ENCODE data around the gene CSNK2A2.

Gene CSNK2A2

GRCh38 chr16:58198803-58199411 is 1.0 kb upstream of the CSNK2A2 start:
- DNase-seq = no peak

GRCh38 chr16:58197314-58198012 is 443 bp downstream of the CSNK2A2 start:
- DNase-seq = no peak

- DNase-seq = no peak
Measured at GRCh38 chr16:58196898-58197313, 1.0 kb downstream of the CSNK2A2 start.

DNA sequence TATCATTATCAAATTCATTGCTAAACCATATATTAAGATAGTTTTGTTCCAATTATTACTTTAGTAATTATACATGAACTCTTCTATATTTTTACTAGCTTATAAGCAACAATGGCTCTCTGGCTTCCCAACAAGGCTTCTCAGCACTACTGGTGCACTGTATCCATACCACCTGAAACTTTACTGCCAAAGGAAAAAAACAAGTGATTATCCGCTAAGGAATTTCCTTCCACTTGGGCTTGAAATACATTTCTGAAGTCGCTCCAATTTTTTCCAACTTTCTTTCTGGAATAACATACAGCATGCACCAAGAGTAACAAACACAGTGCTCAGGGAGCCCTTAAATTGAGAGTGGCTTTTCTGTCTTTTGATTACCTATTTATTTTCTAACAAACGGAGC is 2.1 kb downstream of the CSNK2A2 start:
- no peak for DNase-seq

GRCh38 chr16:58195344-58195743 is 2.6 kb downstream of the CSNK2A2 start:
- DNase-seq = no peak

DNA sequence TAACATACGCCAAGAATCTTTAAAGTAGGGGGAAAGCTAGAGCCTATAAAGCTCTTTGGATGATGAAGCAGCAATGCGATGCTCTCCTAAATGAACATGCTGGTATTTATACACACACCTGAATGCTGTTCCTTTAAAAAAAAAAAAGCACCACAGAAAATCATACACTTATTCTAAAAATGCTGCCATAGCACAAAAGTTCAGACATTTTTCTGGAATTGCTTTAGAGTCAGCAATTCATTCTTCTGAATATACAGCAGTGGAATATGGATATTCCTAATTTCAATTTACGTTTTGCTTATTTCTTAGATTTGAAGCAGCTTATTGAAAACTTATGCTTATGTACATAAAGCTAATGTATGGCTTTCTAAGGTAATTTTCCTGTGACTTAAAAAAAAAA is 3.1 kb downstream of the CSNK2A2 start:
- no peak for DNase-seq

DNA sequence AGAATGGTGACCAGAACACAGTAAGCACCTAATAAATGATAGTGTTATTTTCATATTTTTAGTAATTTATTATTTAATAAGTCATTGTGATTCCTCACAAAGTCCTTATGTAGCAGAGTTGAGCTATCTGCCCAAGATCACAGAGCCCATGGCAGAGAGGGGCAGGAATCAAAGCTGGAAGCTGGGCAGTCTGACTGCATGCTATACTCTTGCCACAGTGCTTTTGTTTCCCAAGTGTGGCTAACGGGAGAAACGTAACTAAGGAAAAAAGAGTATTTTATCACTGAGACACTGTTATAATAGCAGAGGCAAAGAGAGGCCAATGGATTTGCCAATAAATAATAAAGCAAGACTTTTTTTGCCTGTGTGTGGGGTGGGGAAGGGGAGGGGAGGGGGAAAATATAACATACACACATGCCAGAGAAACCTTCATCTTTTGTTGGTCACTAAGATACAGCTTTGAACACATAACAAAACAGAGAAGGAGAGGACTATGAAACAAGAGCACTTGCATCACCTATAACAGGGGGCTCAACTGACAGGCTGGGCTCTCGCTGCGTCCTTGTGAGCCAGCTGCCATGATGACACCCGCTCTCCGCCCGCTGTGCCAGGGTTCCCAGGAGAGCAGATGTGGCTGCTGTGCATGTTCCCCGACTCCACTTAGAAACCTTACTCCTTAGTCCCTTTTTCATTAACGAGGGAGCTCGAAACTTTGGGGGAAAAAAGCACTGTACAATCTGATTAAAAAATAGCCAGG is 10.1 kb downstream of the CSNK2A2 start:
- DNase-seq = no peak

GRCh38 chr16:58187092-58187491 is 10.8 kb downstream of the CSNK2A2 start:
- DNase-seq = no peak

DNA sequence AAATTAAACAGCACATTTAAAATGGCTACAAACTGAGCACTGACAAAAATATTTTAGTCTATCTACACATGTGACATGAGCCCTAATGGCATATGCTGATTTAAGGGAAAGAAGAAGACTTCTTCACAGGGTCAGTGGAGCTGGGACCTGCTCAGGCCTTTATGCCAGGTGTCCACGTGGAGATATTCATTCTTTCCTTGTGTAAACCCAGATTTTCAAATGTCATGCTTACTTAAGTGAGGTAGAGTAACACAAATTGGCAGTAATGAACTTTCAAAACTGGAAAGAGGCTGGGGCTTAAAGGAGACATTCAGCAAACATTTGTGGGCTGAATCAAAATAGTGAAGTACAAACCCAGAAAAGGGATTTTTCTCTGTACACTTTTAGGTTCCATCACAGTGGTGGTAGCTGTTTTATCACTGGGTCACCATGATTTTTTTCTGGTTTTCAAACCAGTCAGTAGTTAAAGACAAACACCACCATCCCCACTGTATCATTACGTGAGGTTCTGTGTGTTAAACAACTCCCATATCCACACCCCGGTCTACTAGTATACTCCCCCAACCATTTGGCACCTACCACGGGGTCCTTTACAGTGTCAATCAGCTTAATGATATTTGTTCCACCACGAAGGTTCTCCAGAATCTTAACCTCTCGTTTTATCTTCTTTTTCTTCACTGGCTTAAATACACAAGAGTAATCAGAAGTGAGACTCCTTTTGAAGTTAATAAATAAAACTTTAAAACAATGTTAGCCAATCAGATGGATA is 11.5 kb downstream of the CSNK2A2 start:
- DNase-seq = no peak

DNA sequence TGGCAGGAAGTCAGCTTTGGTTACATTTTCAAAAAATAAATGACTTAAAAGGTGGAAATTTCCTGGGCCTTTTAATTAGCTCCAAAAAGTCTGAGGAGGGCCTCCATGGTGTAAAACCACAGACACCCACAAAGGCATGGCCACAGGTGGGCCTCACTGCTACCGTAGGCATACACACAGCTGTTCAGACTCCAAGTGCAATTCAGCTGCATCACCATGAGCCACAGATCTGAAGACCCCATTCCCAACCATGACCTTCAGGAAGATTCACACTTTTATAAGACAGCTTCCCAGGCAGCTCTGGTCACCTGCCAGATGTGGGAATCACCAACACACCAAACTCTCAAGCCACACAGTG is 20.6 kb downstream of the CSNK2A2 start:
- no peak for DNase-seq

DNA sequence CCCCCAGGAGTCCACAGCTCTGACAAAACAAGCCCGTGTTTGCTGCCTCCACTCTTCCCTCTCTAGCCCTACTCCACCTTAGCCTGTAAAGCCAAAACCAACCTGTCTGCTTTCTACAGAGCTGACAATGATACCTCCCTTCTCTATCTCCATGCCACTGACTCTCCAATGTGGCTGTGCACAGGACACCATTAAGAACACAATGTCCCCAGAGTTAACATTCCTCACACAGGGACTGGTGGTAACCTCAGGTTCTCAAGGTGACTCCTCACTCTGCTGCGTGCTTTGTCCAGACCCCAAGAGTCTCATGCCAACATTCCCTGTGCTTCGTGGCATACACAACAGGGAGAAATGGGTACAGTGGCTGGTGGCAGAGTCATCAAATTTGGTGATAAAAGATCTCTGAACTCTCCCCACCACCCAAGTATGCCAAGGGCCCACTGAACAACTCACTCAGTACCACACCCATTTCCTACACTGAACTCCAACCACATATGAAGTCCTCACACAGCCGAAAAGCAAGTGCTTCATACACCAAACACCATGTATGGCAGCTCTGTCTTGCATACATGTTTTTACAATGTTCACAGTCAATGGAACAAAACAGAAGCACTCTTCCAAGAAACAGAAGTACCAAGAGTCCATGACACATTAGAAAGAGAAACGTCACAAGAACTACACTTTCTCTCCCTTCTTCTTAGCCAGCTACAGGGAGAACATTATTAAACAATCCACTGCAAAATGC is 21.1 kb downstream of the CSNK2A2 start:
- DNase-seq = no peak

GRCh38 chr16:58170223-58170622 is 27.7 kb downstream of the CSNK2A2 start:
- no peak for DNase-seq

- DNase-seq = no peak
Measured at GRCh38 chr16:58160855-58161254, 37.1 kb downstream of the CSNK2A2 start.

DNA sequence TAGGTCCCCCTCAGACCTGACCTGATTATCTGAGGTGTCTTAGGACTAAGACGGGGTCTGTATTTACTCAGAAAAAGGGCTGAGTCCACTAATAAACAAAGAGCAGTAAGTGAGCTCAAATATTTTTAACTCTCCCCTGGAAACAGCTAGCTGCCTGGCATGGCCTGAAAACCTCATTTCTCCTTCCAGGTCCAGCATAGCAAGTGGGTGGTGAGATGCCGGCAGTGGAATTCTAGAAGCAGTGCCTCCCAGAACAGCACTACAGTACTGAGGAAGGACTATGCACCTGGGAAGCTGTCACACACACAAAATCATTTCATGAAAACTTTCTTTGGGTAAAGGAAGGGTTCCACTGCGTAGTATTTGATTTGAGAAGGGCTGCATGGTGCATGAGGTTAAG is 39.2 kb downstream of the CSNK2A2 start:
- no peak for DNase-seq

GRCh38 chr16:58157951-58158540 is 39.9 kb downstream of the CSNK2A2 start:
- no peak for DNase-seq

DNA sequence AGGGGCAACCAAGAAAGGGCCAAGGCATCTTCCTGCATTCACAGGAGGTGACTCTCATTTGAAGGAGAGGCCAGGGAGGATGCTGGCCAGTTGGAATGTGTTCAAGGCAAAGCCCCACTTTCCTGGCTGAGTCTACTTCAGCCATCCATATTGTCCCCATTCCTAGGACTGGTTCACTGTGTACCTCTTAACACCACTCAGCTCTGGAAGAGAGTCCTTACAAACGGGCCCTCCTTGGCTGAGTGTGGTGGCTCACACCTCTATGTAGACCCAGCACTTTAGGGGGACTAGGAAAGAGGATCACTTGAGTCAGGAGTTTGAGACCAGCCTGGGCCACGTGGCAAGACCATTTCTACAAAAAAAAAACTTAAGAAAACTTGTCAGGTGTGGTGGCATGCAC is 40.7 kb downstream of the CSNK2A2 start:
- DNase-seq = no peak

- DNase-seq = no peak
Measured at GRCh38 chr16:58155839-58156238, 42.1 kb downstream of the CSNK2A2 start.

DNA sequence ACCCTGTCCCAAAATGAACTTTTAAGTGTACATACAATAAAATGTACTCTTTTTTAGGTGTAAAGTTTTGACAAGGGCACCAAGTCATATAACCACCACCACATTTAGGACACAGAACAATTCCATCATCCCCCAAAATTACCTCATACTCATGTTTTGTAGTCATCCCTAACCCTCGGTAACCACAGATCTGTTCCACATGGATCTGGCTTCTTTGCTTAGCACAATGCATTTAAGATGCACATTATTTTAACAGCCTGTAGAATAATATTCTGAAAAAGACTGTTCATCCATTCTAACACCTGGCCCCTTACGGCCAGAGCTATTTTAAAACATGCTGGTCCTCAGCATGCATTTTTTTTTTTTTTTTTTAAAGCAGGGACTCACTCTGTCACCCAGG is 43.6 kb downstream of the CSNK2A2 start:
- no peak for DNase-seq

DNA sequence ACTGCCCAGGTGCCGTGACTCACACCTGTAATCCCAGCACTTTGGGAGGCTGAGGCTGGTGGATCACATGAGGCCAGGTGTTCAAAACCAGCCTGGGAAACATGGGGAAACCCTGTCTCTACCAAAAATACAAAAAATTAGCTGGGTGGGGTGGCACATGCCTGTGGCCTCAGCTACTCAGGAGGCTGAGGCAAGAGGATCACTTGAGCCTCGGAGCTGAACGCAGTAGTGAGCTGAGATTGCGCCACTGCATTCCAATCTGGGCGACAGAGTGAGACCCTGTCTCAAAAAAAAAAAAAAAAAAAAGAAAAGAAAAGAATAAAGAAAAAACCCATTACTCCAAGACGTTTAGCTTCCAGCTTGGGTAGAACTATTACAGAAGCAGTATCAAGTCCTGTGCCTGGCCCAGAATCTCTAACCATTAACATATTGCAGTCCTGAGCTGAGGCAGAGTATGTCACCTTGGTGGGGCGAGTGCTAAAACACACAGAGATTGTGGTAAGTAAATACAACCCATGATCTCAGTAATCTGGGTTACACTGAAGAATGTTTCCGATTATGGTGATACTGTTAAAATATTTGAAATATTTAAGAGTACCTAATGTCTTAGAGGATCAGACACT is 45.5 kb downstream of the CSNK2A2 start:
- no peak for DNase-seq

GRCh38 chr16:58148526-58148925 is 49.4 kb downstream of the CSNK2A2 start:
- no peak for DNase-seq

DNA sequence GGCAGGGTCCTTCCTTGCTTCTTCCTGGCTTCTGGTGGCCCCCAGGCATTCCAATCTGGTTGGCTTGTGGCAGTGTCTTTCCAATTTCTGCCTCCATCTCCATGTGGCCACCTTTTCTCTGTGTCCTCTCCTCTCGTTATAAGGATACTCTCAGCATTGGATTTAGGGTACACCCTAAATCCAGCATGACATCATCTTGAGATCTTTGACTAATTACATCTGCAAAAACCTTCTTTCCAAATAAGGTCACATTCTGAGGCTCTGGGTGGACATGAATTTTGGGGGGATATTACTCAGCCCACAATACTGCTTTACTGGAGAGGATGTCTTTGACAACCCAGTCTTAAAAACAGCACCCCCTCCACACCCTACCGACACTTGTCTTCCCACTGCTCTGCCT is 49.8 kb downstream of the CSNK2A2 start:
- no peak for DNase-seq

- DNase-seq = no peak
Measured at GRCh38 chr16:58138852-58139251, 59.1 kb downstream of the CSNK2A2 start.
